ENCODE data around the gene SLC24A1. TPM values are rescaled to one million over a fixed set of nuclear protein-coding genes. Genes with fewer than 3 reads are reported as not detected.

The SLC24A1 gene
- total RNA-seq, 2 experiments from 2014 or later, result 2.2 to 2.3 TPM

GRCh38 chr15:65644282-65644681 lies 22.5 kb downstream of the SLC24A1 start:
- Histone ChIP-seq H3K27me3 (ENCODE audit: control insufficient read depth in 1 of 2, insufficient read depth in 2 of 2, low read length in 2 of 2) (no peaks in the 10 kb centered on the region), H3K9me3 (ENCODE audit: control insufficient read depth in 1 of 2, insufficient read depth in 1 of 2, low read length in 2 of 2) (no peaks in the 10 kb centered on the region), H3K36me3 (ENCODE audit: insufficient read depth, low read length) (no peaks in the 10 kb centered on the region), H3K4me3 (ENCODE audit: low read length) (no peak overlapping the region), H3K27ac (ENCODE audit: low read depth in 1 of 2, low read length in 2 of 2) (no peak overlapping the region), H3K4me1 (ENCODE audit: insufficient read depth, low read length) (no peaks in the 10 kb centered on the region)
- Mint-ChIP-seq H3K4me3 (no peak overlapping the region), H3K36me3 (ENCODE audit: low read depth) (no peaks in the 10 kb centered on the region), H3K27ac (no peak overlapping the region), H3K9me3 (no peaks in the 10 kb centered on the region), H3K27me3 (no peaks in the 10 kb centered on the region), H3K4me1 (ENCODE audit: low read depth) (no peaks in the 10 kb centered on the region)
- ChIA-PET POLR2A (interaction anchor here (1.2 kb wide), 1 partner anchor 33 kb away, joined by 3 read pairs; no protein-coding TSS in a partner anchor), CTCF (no interaction called here)
- intact Hi-C loops (cut with DNase I, micrococcal nuclease), result no loop called here
- DNase-seq (no peak), ATAC-seq (ENCODE audit: poor library complexity) (no peak)
- TF ChIP-seq, protein P1, sequence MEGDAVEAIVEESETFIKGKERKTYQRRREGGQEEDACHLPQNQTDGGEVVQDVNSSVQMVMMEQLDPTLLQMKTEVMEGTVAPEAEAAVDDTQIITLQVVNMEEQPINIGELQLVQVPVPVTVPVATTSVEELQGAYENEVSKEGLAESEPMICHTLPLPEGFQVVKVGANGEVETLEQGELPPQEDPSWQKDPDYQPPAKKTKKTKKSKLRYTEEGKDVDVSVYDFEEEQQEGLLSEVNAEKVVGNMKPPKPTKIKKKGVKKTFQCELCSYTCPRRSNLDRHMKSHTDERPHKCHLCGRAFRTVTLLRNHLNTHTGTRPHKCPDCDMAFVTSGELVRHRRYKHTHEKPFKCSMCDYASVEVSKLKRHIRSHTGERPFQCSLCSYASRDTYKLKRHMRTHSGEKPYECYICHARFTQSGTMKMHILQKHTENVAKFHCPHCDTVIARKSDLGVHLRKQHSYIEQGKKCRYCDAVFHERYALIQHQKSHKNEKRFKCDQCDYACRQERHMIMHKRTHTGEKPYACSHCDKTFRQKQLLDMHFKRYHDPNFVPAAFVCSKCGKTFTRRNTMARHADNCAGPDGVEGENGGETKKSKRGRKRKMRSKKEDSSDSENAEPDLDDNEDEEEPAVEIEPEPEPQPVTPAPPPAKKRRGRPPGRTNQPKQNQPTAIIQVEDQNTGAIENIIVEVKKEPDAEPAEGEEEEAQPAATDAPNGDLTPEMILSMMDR (IDR thresholded peaks at IDR 0.05), result no peak

GRCh38 chr15:65645392-65645791 lies 23.7 kb downstream of the SLC24A1 start:
- Histone ChIP-seq H3K36me3 (ENCODE audit: insufficient read depth, low read length) (no peaks in the 10 kb centered on the region), H3K9me3 (ENCODE audit: control insufficient read depth in 1 of 2, insufficient read depth in 1 of 2, low read length in 2 of 2) (no peaks in the 10 kb centered on the region), H3K27ac (ENCODE audit: low read depth in 1 of 2, low read length in 2 of 2) (no peak overlapping the region), H3K4me1 (ENCODE audit: insufficient read depth, low read length) (no peaks in the 10 kb centered on the region), H3K27me3 (ENCODE audit: control insufficient read depth in 1 of 2, insufficient read depth in 2 of 2, low read length in 2 of 2) (no peaks in the 10 kb centered on the region), H3K4me3 (ENCODE audit: low read length) (no peak overlapping the region)
- H3K4me3 Mint-ChIP-seq, result no peak overlapping the region
- intact Hi-C loops (cut with DNase I, micrococcal nuclease), result no loop called here
- ATAC-seq (ENCODE audit: poor library complexity) (no peak), DNase-seq (no peak)
- CTCF ChIA-PET, result no interaction called here
- no peaks in the 10 kb centered on the region for H3K27me3 Mint-ChIP-seq
- H3K36me3 Mint-ChIP-seq (ENCODE audit: low read depth), result no peaks in the 10 kb centered on the region
- TF ChIP-seq, protein P1 (IDR thresholded peaks at IDR 0.05), result no peak
- POLR2A ChIA-PET, result interaction anchor here (1.2 kb wide), 1 partner anchor 34 kb away, joined by 3 read pairs; no protein-coding TSS in a partner anchor
- H3K27ac Mint-ChIP-seq, result no peak overlapping the region
- H3K4me1 Mint-ChIP-seq (ENCODE audit: low read depth), result peaks cover 4% of the 10 kb centered on the region
- H3K9me3 Mint-ChIP-seq, result no peaks in the 10 kb centered on the region

- H3K9me3 Mint-ChIP-seq, result no peaks in the 10 kb centered on the region
- ChIA-PET CTCF (no interaction called here), POLR2A (no interaction called here)
- TF ChIP-seq, protein P1 (IDR thresholded peaks at IDR 0.05), result no peak
- no peak overlapping the region for H3K27ac ChIP-seq (ENCODE audit: low read depth in 1 of 2, low read length in 2 of 2)
- no peaks in the 10 kb centered on the region for H3K27me3 ChIP-seq (ENCODE audit: control insufficient read depth in 1 of 2, insufficient read depth in 2 of 2, low read length in 2 of 2)
- intact Hi-C loops (cut with DNase I, micrococcal nuclease), result no loop called here
- no peaks in the 10 kb centered on the region for H3K27me3 Mint-ChIP-seq
- no peak overlapping the region for H3K27ac Mint-ChIP-seq
- DNase-seq, result no peak
- peaks cover 5% of the 10 kb centered on the region for H3K4me1 Mint-ChIP-seq (ENCODE audit: low read depth)
- no peaks in the 10 kb centered on the region for H3K9me3 ChIP-seq (ENCODE audit: control insufficient read depth in 1 of 2, insufficient read depth in 1 of 2, low read length in 2 of 2)
- no peak for ATAC-seq (ENCODE audit: poor library complexity)
- H3K36me3 Mint-ChIP-seq (ENCODE audit: low read depth), result no peaks in the 10 kb centered on the region
- peaks cover 2% of the 10 kb centered on the region for H3K36me3 ChIP-seq (ENCODE audit: insufficient read depth, low read length)
- no peak overlapping the region for H3K4me3 ChIP-seq (ENCODE audit: low read length)
- H3K4me3 Mint-ChIP-seq, result no peak overlapping the region
- H3K4me1 ChIP-seq (ENCODE audit: insufficient read depth, low read length), result peaks cover 5% of the 10 kb centered on the region
Observed at GRCh38 chr15:65646486-65646885, 24.7 kb downstream of the SLC24A1 start.
